Loucy (cell line): ENCODE results near the gene LTBP4.

Experiments
- EZH2phosphoT487 ChIP-seq: fragments of 200-600 bp; IDR thresholded peaks from 2 replicates; pipeline ENCODE4 v1.6.1; 2018; ENCODE audit warnings: antibody characterized with exemption, mild to moderate bottlenecking, moderate library complexity, borderline replicate concordance
- TF ChIP-seq, protein P1 (sequence below): fragments of 200-600 bp; sonication (generic); conservative IDR thresholded peaks from 2 replicates; pipeline ENCODE4 v1.5.1; 2014; ENCODE audit warnings: mild to moderate bottlenecking, antibody characterized with exemption, low read length

DNA sequence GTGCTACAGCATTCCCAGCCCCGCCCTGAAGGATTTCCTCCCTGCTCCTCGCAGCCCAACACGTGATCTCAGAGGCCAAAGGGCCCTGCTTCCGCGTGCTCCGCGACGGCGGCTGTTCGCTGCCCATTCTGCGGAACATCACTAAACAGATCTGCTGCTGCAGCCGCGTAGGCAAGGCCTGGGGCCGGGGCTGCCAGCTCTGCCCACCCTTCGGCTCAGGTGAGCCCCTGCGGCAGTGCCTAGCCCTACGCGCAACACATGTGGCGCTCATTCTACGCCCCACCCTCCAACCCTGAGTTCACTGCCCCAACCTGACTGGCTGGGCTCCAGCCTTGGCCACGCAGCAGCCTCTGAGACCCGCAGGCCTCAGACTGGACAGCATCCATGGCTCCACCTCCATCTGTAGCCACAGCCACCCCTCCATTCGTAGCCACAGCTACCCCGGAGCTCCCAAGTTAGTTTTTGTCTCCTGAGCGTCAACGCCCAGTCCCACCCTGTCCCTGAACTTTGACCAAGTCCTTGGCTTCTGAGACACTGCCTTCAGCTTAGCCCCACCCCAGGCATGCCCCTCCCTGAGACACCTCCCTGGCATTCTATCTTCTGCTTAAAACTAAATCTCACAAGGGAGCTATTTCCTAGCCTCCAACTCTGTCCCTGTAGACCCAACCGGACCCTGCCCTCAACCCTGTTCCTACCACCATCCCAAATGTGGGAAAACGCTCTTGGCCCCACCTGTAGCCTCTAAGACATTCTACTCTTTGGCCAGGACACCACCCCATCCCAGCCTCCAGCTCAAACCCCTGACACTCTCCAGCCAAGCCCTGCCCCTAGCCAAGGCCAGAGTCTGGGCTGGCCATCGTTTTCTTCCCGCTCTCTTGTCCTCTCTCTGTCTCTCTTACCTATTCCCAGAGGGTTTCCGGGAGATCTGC, 6.4 kb downstream of the LTBP4 start:
- TF ChIP-seq, protein P1, sequence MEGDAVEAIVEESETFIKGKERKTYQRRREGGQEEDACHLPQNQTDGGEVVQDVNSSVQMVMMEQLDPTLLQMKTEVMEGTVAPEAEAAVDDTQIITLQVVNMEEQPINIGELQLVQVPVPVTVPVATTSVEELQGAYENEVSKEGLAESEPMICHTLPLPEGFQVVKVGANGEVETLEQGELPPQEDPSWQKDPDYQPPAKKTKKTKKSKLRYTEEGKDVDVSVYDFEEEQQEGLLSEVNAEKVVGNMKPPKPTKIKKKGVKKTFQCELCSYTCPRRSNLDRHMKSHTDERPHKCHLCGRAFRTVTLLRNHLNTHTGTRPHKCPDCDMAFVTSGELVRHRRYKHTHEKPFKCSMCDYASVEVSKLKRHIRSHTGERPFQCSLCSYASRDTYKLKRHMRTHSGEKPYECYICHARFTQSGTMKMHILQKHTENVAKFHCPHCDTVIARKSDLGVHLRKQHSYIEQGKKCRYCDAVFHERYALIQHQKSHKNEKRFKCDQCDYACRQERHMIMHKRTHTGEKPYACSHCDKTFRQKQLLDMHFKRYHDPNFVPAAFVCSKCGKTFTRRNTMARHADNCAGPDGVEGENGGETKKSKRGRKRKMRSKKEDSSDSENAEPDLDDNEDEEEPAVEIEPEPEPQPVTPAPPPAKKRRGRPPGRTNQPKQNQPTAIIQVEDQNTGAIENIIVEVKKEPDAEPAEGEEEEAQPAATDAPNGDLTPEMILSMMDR: no peak
- no peak for TF ChIP-seq EZH2phosphoT487
